HT-29 (cell line): ENCODE measurements around the gene PHPT1. TPM values are rescaled to one million over a fixed set of nuclear protein-coding genes. Genes with fewer than 3 reads are reported as not detected.
"Not testable (repeated sequence)": the region's sequence is repeated elsewhere in the genome, so short reads cannot be mapped to it uniquely, and the experiment has no call there.

Experiments
- DNase-seq: peaks from one replicate; pipeline ENCODE4 v3.0.0-alpha.2; 2015; ENCODE audit warnings: low spot score
- total RNA-seq: library from RNA; depleted of rRNA; stranded (reverse); fragments of >200 nt; shearing (Covaris generic); gene quantifications from 2 replicates; pipeline ENCODE4 v1.2.3, GENCODE V29; 2014

The PHPT1 gene
- total RNA-seq, 1 experiment from 2014 or later: 230 TPM

GRCh38 chr9:136837146-136837855, 11.9 kb upstream of the PHPT1 start:
- no peak for DNase-seq

GRCh38 chr9:136837856-136838277, 11.3 kb upstream of the PHPT1 start:
- not testable (repeated sequence) for DNase-seq

GRCh38 chr9:136838314-136839228, 10.6 kb upstream of the PHPT1 start:
- DNase-seq: no peak

GRCh38 chr9:136839229-136840139, 9.7 kb upstream of the PHPT1 start:
- no peak for DNase-seq

GRCh38 chr9:136840140-136840876, 8.9 kb upstream of the PHPT1 start:
- DNase-seq: peak; percentile 70

- peak; percentile 87 for DNase-seq
Observed at GRCh38 chr9:136840877-136841645, 8.1 kb upstream of the PHPT1 start.

- peak; percentile 61 for DNase-seq
Observed at GRCh38 chr9:136841646-136842379, 7.4 kb upstream of the PHPT1 start.

- DNase-seq: peak; percentile 86
Observed at GRCh38 chr9:136842380-136842948, 6.7 kb upstream of the PHPT1 start, which contains the start of gene AJM1. TSS of gene AJM1 (plus strand) at chr9:136842478. CDS start at chr9:136844415, 1,937 bp downstream.

- DNase-seq: not testable (repeated sequence)
Observed at GRCh38 chr9:136843159-136843800, 5.9 kb upstream of the PHPT1 start.

- peak; percentile 52 for DNase-seq
Observed at GRCh38 chr9:136843801-136844740, 5.1 kb upstream of the PHPT1 start.

- DNase-seq: no peak
Observed at GRCh38 chr9:136844761-136845464, 4.3 kb upstream of the PHPT1 start.

GRCh38 chr9:136845465-136846260, 3.5 kb upstream of the PHPT1 start:
- DNase-seq: no peak

GRCh38 chr9:136846376-136847087, 2.7 kb upstream of the PHPT1 start:
- no peak for DNase-seq

GRCh38 chr9:136847088-136847825, 2.0 kb upstream of the PHPT1 start:
- peak; percentile 37 for DNase-seq
